NCI-H748 (cell line): ENCODE measurements around the gene CNTNAP5.

Experiments
- DNase-seq: peaks from one replicate; lab custom pipeline; 2025; ENCODE audit not compliant: unreplicated experiment; lab: John Stamatoyannopoulos, UW

CNTNAP5 gene

DNA sequence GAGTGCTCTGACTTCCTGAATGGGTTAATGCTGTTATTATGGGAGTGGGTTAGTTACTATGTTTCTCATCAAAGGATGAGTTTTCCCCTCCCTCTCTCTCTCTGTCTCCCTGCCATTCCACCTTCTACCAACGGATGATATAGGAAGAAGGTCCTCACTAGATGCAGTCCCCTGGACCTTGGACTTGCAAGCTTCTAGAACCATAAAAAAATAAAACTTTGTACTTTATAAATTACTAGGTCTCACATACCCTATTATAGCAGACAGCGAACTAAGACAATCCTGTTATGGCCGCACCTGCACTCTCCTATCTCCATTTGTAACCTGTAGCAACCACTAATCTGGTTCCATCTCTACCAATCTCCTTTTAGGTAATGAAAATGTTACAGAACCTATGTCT lies 564.9 kb downstream of the CNTNAP5 start:
- no peak for DNase-seq

DNA sequence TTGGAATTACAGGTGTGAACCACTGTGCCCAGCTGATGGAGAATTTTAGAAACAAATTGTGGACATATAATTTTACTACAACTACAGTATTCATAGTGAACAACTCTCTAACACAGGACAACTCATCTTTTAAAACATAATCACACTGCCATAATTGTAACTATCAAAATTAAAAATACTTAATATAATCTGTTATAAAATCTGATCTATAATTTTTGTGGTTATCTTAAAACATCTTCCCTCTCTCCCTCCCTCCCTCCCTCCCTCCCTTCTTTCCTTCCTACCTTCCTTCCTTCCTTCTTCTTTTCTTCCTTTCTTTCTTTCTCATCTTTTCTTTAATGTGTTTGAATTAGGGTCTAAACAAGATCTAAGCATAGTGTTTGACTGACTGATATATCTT lies 577.7 kb downstream of the CNTNAP5 start:
- no peak for DNase-seq

DNA sequence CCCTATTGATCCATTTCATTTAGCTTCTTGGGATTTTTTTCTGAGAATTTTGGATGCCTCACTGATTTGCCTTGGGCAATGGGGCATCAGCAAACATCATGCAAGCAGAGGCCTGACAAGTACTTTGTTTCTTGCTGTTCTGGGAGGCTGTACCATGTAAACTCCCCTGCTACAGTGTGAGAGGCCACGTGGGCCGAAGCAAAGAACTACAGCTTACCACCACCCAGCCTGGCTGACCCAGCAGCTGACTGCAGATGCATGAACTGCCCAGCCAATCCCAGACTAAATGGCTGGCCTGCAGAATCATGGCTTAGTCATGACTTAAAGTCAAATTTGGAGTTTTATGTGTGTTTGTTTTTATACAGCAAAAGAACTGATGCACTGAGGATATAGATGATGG lies 579.9 kb downstream of the CNTNAP5 start:
- no peak for DNase-seq

DNA sequence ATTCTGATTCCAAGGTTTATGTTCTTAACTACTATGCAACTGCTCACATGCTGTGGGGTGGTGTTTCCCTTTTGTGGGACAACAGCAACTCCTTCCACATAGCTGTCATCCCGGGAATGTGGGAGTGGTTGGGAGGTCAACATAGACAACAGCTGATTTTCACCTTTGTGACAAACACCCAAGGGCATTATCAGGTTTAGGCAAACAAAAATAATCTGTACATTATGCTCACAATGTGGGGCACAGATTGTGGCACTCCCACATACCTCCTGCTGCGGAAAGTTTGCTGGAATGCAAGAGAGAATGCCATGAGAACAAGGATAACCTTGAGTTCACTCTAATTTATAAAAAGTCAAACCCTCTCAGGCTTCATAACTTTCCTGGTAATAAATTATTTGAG lies 582.6 kb downstream of the CNTNAP5 start:
- DNase-seq = no peak

DNA sequence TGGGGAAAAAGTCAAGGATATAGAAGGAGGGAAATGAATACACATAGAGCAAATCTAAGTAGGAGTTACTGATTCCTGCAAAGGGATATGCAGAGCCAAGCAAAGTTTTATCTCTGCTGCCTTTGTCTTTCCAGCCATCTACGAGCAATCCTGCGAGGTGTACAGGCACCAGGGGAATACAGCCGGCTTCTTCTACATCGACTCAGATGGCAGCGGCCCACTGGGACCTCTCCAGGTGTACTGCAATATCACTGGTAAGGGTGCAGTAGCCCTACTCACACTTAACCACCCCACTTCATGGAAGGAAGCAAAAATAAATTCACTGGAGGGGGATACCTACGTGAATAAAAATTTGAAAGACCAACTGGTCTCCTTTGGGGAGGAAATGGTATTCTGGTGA lies 584.6 kb downstream of the CNTNAP5 start:
- no peak for DNase-seq

DNA sequence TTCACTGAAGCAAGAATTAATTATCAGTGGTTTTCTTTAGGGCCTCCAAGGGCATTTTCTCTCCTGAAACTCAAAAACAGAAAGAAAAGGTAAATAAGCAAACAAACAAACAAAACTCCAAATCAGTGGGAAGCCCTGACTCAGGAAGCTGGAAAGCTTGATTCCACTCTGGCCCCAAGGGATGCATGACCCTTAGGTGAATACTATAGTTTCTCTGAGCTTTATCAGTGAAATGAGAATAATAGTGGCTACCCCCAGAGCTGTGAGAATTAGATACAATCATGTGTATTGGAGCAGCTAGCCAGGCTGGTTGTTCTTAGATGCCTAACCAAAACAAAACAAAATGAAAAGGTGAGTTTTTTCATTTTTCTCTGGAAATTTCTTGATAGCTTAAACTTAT lies 585.1 kb downstream of the CNTNAP5 start:
- DNase-seq = no peak

DNA sequence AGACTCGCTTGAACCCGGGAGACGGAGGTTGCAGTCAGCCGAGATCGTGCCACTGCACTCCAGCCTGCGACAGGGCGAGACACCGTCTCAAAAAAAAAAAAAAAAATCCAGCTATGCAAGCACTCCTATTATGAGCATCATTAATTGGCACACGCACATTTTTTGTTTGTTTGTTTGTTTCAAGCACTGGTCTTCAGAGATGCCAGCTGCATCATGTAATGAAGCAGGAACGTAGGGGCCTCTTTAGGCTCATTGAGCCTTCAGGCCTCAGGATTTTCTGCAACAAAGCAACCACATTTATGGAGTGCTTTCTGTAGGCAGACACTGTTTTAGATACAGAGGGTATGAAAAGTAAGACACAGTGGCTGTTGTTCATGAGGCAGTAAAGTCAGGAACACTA lies 585.8 kb downstream of the CNTNAP5 start:
- no peak for DNase-seq

DNA sequence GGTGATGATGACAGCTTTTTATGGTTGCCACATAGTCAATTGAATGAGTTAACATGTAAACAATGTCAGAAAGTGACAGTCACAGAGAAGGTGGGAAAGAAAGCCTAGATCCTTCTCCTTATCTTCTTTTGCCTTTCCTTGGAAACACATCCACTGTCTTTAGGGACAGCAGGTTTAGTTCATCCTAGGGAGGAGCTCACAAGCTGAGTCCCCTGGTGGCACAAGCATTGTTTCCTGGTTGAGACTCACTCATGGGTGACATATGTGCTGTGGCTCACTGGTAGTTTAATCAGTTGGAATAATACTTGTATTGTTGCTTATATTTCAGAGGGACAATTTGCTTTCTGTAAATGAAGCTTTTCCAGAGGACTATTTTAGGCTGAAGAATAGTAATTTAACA lies 598.5 kb downstream of the CNTNAP5 start:
- DNase-seq = no peak

DNA sequence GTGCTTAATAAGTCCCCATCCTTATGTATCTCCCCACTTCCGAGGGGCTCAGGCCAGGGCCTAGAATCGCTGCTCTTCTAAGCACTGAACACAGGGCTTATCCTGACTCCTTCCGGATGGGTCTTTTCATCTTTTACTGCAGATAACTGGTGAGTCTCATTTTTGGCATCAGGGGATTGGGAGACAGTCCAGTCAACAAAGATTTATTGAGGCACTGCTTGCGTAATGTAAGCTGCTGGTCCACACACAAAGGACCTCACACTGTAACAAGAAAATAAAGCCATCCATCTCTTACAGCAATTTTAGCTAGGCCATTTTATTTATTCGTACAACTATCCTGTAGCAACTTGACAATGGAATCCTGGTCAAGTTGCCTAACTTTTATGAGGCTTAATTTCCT lies 600.5 kb downstream of the CNTNAP5 start:
- no peak for DNase-seq

DNA sequence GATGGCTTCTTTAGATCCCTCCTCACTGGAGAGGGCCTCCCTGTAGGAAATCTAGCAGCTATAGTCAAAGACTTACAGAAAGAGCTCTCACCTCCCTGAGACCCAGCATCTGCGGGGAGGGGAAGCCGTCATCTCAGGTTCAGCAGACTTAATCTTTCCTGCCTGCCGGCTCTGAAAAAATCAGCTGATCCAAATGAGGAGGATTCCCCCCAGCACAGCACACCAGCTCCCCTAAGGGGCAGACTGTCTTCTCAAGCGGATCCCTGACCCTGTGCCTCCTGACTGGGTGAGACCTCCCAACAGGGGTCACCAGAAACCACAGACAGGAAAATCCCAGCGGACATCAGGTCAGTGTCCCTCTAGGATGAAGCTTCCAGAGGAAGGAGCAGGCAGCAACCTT lies 601.9 kb downstream of the CNTNAP5 start:
- no peak for DNase-seq

DNA sequence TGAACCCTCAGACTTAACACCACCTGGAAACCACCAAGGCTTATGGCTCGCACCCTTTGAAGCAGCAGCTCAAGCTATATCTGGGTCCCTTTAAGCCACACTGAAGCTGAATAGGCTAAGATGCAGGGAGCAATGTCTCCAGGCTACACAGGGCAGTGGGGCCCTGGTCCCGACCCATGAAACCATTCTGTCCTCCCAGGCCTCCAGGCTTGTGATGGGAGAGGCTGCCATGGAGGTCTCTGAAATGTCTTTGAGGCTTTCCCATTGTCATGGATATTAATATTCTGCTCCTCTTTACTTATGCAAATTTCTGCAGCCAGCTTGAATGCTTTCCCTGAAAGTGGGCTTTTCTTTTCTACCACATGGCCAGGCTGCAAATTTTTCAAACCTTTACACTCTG lies 608.7 kb downstream of the CNTNAP5 start:
- DNase-seq = no peak

DNA sequence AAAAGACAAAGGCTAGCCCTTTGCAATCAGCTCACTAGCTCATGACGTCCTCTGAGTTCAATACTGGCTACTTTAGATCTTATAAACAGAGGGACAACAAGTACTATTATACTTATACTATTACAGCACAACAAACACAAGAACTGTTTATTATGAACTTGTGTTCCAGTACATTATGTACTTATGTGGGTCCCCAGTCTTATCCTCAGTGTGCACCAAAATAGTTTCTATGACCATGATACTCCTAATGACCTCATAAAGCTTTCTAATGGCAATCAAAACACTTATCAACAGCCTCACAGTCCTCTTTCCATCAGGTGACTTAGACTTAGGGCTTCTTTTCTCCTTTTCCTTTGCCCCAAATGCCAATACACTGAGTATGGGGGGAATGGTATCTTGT lies 614.4 kb downstream of the CNTNAP5 start:
- DNase-seq = no peak

DNA sequence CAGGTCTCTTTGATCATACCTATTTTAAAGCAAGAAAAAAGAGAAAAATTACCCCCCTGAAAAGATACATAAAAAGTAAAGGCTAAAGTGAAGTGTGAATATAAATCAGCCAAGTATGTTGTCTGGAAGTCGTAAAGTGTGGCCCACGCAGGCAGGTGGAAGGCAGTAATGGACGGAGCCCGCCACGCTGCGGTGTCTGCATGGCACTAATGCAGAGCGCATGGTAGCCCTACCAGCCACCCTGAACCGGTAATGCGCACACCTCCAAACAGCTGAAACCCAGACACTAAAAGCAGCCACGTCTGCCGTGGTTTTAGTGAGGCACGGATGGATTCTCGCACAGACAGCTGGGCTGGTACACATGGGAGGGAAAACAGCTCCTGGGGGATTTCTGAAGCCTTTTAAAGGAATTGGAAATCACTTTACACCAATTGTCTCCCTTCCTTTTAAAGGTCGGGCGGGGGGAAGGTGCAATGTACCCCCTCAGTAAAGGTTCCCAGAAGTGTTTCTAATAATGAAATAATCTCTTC lies 615.2 kb downstream of the CNTNAP5 start:
- DNase-seq = no peak

DNA sequence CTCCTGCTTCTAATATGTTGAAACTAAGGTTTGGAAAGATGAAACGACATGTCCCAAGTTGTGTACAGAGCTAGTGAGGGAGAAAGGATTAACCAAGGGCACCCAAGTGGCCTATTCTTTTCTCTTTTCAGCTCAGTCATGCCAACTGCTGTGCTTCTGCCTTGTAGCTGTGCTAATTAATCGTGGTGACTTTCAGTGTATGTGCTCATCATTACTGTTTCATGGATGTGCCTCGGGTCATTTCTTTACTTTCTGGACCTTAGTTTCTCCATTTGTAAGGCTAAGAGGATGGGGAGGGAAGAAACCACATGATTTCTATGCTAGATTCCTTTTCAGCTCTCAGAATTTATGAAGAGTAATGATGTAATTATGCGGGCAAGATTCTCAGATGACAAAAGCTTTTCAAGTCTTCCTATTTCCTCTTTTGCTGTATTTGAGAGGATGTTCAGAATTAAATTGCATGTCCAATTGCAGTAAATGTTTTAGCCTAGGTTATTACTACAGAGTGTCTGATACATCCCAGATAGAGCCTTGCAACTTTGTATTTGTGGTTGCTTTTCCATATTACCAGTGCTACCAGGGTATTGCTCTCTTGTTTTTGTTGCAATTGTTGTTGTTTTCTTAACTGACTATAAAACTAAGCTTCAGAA lies 621.2 kb downstream of the CNTNAP5 start:
- no peak for DNase-seq

DNA sequence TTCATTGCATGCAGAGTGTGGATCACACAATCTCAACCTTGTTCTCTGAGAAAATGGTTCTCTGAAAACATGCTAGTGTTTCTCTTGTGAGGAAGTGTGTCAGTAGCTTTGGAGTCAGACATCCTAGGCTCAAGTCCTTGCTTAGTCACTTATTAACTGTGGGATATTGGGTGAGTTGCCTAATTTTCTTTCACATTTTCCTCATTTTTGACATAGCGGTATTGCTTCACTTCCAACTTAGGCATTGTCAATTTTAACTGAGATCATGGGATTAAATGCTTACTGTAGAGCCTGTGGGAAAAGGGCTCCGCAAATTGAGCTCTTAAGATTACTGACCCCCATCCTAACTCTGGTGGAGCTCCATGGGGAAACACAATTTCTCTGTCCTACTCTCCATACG lies 622.2 kb downstream of the CNTNAP5 start:
- DNase-seq = no peak

DNA sequence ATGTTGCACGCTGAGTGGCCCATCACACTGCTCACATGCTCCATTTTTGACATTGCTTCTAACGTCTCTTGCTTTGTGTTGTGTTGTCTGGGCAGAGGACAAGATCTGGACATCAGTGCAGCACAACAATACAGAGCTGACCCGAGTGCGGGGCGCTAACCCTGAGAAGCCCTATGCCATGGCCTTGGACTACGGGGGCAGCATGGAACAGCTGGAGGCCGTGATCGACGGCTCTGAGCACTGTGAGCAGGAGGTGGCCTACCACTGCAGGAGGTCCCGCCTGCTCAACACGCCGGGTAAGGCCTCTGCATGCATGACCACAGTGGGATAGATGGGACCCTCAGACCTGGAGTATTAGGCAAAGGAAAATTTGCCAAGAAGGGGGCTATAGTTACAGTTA lies 622.6 kb downstream of the CNTNAP5 start:
- no peak for DNase-seq

DNA sequence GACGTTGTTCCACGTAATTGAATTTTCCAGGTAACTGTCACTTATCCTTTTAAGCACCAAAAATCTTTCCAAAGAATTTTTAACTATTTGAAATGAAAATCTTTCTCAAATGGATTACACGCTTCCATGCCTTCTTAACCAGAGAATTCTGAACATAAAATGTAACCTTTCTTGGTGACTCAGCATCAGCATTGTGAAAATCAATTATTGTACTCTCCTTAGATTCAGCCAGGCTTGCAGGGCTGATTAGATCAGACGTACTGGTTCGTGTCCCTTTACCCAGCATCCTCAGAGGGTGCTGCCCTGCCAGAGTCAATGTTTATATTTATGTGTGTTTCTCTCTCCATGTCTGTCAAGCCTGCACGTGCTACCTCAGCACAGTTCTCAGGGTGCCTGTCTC lies 623.9 kb downstream of the CNTNAP5 start:
- no peak for DNase-seq

DNA sequence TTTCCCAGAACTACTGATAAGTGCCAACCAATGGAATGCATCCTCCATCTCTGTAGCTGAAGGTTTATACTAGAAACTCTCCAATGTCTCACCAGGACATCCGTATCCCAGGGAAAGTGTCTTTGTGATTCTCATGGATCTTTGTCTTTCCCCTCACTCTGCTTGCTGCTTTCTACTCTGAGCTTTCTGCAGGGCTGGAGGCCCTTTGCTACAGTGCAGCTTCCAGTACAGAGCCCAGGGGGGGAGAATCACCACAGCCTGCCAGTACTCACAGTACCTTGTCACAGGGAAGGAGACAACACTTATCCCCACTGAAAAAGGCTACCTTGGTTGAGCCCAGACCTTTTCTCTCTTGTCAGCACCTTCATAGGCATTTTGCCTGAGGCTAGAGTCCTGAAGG lies 627.0 kb downstream of the CNTNAP5 start:
- no peak for DNase-seq

DNA sequence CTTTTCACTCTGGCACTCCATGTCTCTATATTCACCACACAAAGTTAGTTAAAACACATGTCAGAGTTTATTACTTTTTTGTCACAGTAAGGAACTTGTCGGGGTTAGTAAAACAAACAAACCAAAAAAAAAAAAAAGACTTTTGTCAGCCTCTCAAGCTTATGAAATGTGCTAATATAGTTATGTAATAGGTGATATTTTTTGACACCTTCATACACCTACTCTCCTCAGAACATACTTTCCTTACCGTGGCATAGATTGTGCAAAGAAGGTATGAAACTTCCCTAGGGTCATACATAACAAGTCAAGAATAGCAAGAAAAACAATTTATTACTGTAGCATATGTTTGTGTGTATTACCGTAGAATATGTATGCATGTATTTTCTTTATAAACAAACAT lies 633.3 kb downstream of the CNTNAP5 start:
- DNase-seq = no peak

DNA sequence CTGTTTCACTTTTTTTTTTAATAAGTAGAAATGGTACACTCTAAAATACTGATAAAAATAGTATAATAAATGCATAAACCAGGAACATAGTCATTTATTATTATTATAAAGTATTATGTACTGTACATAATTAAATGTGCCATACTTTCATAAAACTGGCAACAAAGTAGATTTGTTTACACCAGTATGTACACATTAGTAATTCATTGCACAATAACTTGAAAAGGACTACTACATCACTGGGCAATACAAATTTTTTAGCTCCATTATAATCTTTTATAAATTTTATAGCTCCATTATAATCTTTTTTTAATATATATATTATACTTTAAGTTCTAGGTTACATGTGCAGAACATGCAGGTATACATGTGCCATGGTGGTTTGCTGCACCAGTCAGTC lies 636.5 kb downstream of the CNTNAP5 start:
- DNase-seq = no peak

DNA sequence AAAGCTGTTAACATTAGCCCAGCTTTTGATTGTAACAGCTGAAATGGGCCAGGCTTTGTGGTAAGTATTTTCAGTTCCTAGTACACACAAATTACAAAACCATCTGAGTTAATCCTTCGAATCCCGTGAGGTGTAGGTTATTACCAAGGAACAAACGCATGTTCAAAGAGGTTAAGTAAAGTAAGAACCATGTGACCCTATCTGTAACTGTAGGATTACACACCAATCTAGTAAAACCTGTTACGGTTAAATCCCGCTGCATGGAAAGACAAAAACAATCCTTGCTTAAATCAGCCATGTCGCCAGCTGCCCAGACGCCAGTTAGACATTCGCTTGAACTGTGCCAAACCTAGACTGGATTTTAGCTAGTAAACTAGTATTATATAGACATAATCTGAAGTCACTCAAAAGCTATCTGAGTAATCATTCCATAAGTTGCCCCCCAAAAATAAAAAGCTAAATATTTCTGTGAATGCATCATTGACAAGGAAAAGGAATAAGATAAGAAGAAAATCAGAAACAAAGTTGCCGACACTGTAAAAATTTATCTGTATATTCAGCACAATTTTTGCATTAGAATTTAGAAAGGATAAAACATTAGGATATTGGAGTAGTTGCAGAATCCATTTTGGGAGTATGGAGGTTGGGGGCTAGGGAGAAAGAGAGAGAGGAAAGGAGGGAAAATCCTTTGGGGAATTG lies 638.0 kb downstream of the CNTNAP5 start:
- DNase-seq = no peak

DNA sequence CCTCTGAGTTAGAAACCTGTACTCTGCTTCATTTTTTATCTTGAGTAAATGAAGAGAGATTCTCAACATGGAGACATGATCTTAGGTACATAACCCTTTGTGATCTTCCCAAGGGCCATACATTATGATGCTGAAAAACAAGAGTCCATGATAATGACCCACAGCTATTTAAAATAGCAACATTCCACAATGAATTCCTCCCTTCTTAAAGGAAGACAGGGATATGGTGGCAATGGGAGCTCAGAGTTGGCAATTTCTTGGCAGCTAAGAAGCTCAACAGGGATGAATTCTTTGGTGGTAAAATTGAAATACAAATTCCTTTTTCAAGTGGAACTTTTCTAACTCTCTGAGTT lies 638.5 kb downstream of the CNTNAP5 start:
- DNase-seq = no peak

DNA sequence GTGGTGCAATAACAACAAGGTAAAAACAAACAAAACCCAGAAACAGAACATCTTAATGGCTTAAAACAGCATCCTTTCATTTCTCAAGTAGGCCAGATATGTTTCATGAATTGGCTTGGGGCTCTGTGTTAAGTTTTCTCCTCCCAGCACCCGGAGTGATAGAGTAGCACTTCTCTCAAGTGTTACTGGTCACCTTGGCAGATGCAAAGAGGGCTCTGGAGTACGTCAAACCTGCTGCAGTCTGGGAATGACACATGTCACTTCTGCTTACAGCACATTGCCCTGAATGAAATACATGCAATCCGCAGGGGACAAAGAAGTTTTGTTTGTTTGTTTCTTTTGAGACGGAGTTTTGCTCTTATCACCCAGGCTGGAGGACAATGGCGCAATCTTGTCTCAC lies 639.3 kb downstream of the CNTNAP5 start:
- DNase-seq = no peak
